ENCODE measurements around the gene PSMD2.

DNA sequence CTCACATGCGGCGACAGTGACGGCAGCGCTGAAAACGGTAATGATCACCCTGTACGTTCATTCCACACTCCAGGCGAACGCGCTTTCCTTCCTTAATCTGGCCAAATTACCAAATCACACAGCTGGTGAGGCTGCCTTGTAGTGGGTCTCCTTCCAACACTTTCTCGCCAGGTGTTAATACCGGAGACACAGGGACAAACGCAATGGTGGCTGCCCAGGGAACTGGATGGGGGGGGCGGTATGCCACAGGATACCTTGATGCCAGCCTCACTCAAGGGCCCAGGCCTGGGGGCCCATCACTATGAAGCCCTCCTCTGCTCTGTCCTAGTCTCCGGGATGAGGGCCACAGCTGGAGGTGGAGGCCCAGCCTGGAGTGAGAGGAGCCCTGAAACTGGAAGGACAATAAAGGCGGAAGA is 36.3 kb upstream of the PSMD2 start:
- TF ChIP-seq, protein P1, sequence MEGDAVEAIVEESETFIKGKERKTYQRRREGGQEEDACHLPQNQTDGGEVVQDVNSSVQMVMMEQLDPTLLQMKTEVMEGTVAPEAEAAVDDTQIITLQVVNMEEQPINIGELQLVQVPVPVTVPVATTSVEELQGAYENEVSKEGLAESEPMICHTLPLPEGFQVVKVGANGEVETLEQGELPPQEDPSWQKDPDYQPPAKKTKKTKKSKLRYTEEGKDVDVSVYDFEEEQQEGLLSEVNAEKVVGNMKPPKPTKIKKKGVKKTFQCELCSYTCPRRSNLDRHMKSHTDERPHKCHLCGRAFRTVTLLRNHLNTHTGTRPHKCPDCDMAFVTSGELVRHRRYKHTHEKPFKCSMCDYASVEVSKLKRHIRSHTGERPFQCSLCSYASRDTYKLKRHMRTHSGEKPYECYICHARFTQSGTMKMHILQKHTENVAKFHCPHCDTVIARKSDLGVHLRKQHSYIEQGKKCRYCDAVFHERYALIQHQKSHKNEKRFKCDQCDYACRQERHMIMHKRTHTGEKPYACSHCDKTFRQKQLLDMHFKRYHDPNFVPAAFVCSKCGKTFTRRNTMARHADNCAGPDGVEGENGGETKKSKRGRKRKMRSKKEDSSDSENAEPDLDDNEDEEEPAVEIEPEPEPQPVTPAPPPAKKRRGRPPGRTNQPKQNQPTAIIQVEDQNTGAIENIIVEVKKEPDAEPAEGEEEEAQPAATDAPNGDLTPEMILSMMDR (IDR thresholded peaks at IDR 0.05), result no peak
- TF ChIP-seq POLR2AphosphoS5 (IDR thresholded peaks at IDR 0.05), result no peak
- no peak for TF ChIP-seq POLR2A (IDR thresholded peaks at IDR 0.05)
